ENCODE results near the gene C16orf87. TPM values are rescaled to one million over a fixed set of nuclear protein-coding genes. Genes with fewer than 3 reads are reported as not detected.

C16orf87 gene
- total and polyA plus RNA-seq, 2 donors (not counting 1 experiment from before 2014, with no cell fraction given) = 3.4 to 11.3 TPM

GRCh38 chr16:46746821-46747776 lies 83.9 kb downstream of the C16orf87 start:
- Histone ChIP-seq H3K9me3 (ENCODE audit: control extremely low read depth in 1 of 3, control insufficient read depth in 2 of 3, insufficient read depth in 1 of 3, low read length in 2 of 3) (no peaks in the 10 kb centered on the region), H3K4me1 (ENCODE audit: control insufficient read depth in 2 of 2, insufficient read depth in 2 of 2, low read length in 2 of 2) (peaks cover 26 to 31% of the 10 kb centered on the region in 2 donors), H3K79me2 (ENCODE audit: control insufficient read depth, insufficient read depth, low read length) (no peaks in the 10 kb centered on the region), H3K36me3 (replicated peaks in 1 of 2; ENCODE audit: control extremely low read depth in 1 of 2, control insufficient read depth in 1 of 2, extremely low read depth in 1 of 2, insufficient read depth in 2 of 2, low read length in 1 of 2) (no peaks in the 10 kb centered on the region), H2AFZ (ENCODE audit: insufficient read depth, low read depth, low read length, poor library complexity, severe bottlenecking) (no peak overlapping the region), H3K9ac (ENCODE audit: low read length) (no peak overlapping the region), H3K27me3 (replicated peaks in 1 of 4; ENCODE audit: control extremely low read depth in 1 of 4, control insufficient read depth in 3 of 4, insufficient read depth in 4 of 4, low read length in 3 of 4) (no peaks in the 10 kb centered on the region), H3K4me3 (ENCODE audit: control extremely low read depth in 1 of 5, extremely low read depth in 1 of 5, insufficient read depth in 1 of 5, low read depth in 2 of 5, low read length in 4 of 5) (no peak overlapping the region), H3K27ac (ENCODE audit: low read length in 2 of 2) (no peak overlapping the region), H4K20me1 (ENCODE audit: control insufficient read depth, insufficient read depth, low read length, poor library complexity, severe bottlenecking) (no peaks in the 10 kb centered on the region), H3K4me2 (replicated peaks; ENCODE audit: low read depth, low read length, poor library complexity, severe bottlenecking) (no peak overlapping the region)
- H3K27me3 Mint-ChIP-seq = no peaks in the 10 kb centered on the region
- ChIA-PET POLR2A (no interaction called here), CTCF (no interaction called here)
- H3K27ac Mint-ChIP-seq = no peak overlapping the region
- DNase-seq (no peak), ATAC-seq (ENCODE audit: low read depth) (no peak)
- intact Hi-C loops (cut with micrococcal nuclease) = no loop called here
- 97% methylated on average over 12 of the region's 15 CpGs for WGBS (ENCODE audit: insufficient coverage)
- peaks cover 32% of the 10 kb centered on the region for H3K4me1 Mint-ChIP-seq
- no peak overlapping the region for H3K4me3 Mint-ChIP-seq
- no peaks in the 10 kb centered on the region for H3K9me3 Mint-ChIP-seq (ENCODE audit: insufficient read depth)
- TF ChIP-seq, protein P1, sequence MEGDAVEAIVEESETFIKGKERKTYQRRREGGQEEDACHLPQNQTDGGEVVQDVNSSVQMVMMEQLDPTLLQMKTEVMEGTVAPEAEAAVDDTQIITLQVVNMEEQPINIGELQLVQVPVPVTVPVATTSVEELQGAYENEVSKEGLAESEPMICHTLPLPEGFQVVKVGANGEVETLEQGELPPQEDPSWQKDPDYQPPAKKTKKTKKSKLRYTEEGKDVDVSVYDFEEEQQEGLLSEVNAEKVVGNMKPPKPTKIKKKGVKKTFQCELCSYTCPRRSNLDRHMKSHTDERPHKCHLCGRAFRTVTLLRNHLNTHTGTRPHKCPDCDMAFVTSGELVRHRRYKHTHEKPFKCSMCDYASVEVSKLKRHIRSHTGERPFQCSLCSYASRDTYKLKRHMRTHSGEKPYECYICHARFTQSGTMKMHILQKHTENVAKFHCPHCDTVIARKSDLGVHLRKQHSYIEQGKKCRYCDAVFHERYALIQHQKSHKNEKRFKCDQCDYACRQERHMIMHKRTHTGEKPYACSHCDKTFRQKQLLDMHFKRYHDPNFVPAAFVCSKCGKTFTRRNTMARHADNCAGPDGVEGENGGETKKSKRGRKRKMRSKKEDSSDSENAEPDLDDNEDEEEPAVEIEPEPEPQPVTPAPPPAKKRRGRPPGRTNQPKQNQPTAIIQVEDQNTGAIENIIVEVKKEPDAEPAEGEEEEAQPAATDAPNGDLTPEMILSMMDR (IDR thresholded peaks at IDR 0.05) = no peak
- no peak for TF ChIP-seq EZH2 (IDR thresholded peaks at IDR 0.05; ENCODE audit: borderline replicate concordance, insufficient read depth, low read depth, low read length, poor library complexity, severe bottlenecking)

Small RNAs within 50 kb of the gene (small RNA-seq; reads per million reads assigned to genes)
- gene AC007225.2 (ENCODE audit: insufficient read length, low read depth, low replicate concordance) = not detected

Other genes with a start within 250 kb of the C16orf87 start
- 1.7 and 4.2 TPM in 2 replicates for gene SHCBP1, start 209.8 kb downstream of the C16orf87 start, total RNA-seq
- 1.1 and 2.2 TPM in 2 replicates for gene SHCBP1, start 209.8 kb downstream of the C16orf87 start, polyA plus RNA-seq
- gene VPS35, start 142.0 kb downstream of the C16orf87 start, total RNA-seq = 120 and 125 TPM in 2 replicates
- gene VPS35, start 142.0 kb downstream of the C16orf87 start, polyA plus RNA-seq = 9.5 and 11.4 TPM in 2 replicates
- gene ORC6, start 141.5 kb downstream of the C16orf87 start, total RNA-seq = 4.7 and 7.0 TPM in 2 replicates
- 4.8 and 7.7 TPM in 2 replicates for gene ORC6, start 141.5 kb downstream of the C16orf87 start, polyA plus RNA-seq
- 0.10 and 0.56 TPM in 2 replicates for gene MYLK3, start 82.8 kb downstream of the C16orf87 start, total RNA-seq
- gene MYLK3, start 82.8 kb downstream of the C16orf87 start, polyA plus RNA-seq = 0.01 and 0.09 TPM in 2 replicates
- 9.9 and 11.0 TPM in 2 replicates for gene GPT2, start 53.2 kb upstream of the C16orf87 start, total RNA-seq
- gene GPT2, start 53.2 kb upstream of the C16orf87 start, polyA plus RNA-seq = 5.2 and 6.8 TPM in 2 replicates
- 57.0 and 57.3 TPM in 2 replicates for gene DNAJA2, start 142.5 kb upstream of the C16orf87 start, total RNA-seq
- gene DNAJA2, start 142.5 kb upstream of the C16orf87 start, polyA plus RNA-seq = 8.8 and 17.9 TPM in 2 replicates

Data from B cell (primary cell).